A549 (cell line): ENCODE results near the gene PRPF31.

Experiments
- CEBPB ChIP-seq, 2 experiments: fragments of >200 bp in 1 of 2; sonication (Bioruptor Twin) in 1 of 2; formaldehyde crosslinking in 1 of 2; IDR thresholded peaks; 2 replicates each; pipeline ENCODE4 v1.6.1; 2012 to 2016
- CTCF ChIP-seq: fragments of >200 bp; sonication (Bioruptor Twin); formaldehyde crosslinking; IDR thresholded peaks from 3 replicates; pipeline ENCODE4 v1.5.1; 2016
- E2F6 ChIP-seq: IDR thresholded peaks from 2 replicates; pipeline ENCODE4 v1.6.1; 2012; ENCODE audit warnings: low read depth, borderline replicate concordance
- EP300 ChIP-seq, 2 experiments: fragments of >200 bp; sonication (Bioruptor Twin); formaldehyde crosslinking; IDR thresholded peaks; 2 replicates in 1 of 2; 3 replicates in 1 of 2; pipeline ENCODE4 v1.6.1; 2016 to 2017
- HEYL ChIP-seq: fragments of 250-450 bp; sonication (Bioruptor Pico); IDR thresholded peaks from 2 replicates; pipeline ENCODE4 v1.8.0; 2021; ENCODE audit warnings: mild to moderate bottlenecking, moderate library complexity
- JUN ChIP-seq, 2 experiments: fragments of >200 bp; sonication (Bioruptor Twin); formaldehyde crosslinking; IDR thresholded peaks; 2 replicates in 1 of 2; 3 replicates in 1 of 2; pipeline ENCODE4 v1.6.1; 2016 to 2017
- PHF8 ChIP-seq: fragments of 200-600 bp; sonication (generic); IDR thresholded peaks from 2 replicates; pipeline ENCODE4 v1.6.1; 2016; ENCODE audit warnings: low read depth, mild to moderate bottlenecking, antibody characterized with exemption, moderate library complexity, borderline replicate concordance
- POLR2A ChIP-seq: IDR thresholded peaks from 2 replicates; pipeline ENCODE4 v1.6.1; 2012; ENCODE audit warnings: mild to moderate bottlenecking, low read length
- REST ChIP-seq: fragments of 200-600 bp; sonication (generic); IDR thresholded peaks from 2 replicates; pipeline ENCODE4 v1.6.1; 2016; ENCODE audit warnings: antibody characterized with exemption, mild to moderate bottlenecking, moderate library complexity
- SMC3 ChIP-seq: fragments of >200 bp; sonication (Bioruptor Twin); formaldehyde crosslinking; IDR thresholded peaks from 3 replicates; pipeline ENCODE4 v1.6.1; 2018; ENCODE audit warnings: inconsistent platforms
- TP53 ChIP-seq: fragments of 250-450 bp; sonication (Bioruptor Pico); IDR thresholded peaks from 2 replicates; pipeline ENCODE4 v1.5.0; 2021; ENCODE audit warnings: mild to moderate bottlenecking, moderate library complexity
- ZNF302 ChIP-seq: fragments of 250-450 bp; sonication (Bioruptor Pico); IDR thresholded peaks from 2 replicates; pipeline ENCODE4 v1.9.0; 2021; ENCODE audit warnings: inconsistent platforms, mild to moderate bottlenecking, moderate library complexity

GRCh38 chr19:54178581-54179261 is 63.2 kb downstream of the PRPF31 start:
- no peak for TF ChIP-seq PHF8
- no peak for TF ChIP-seq CTCF
- no peak for TF ChIP-seq POLR2A
- TF ChIP-seq HEYL (CRISPR knock-in tag), result no peak
- no peak for TF ChIP-seq ZNF302 (CRISPR knock-in tag)
- TF ChIP-seq E2F6, result no peak
- TF ChIP-seq CEBPB (IDR thresholded peaks at IDR 0.05), result no peak
- no peak for TF ChIP-seq REST
- no peak for TF ChIP-seq JUN (IDR thresholded peaks at IDR 0.05)
- TF ChIP-seq SMC3, result no peak
- TF ChIP-seq TP53 (CRISPR knock-in tag), result no peak
- TF ChIP-seq EP300 (IDR thresholded peaks at IDR 0.05), result no peak
